ENCODE measurements around the gene C19orf25.
A peak's percentile ranks its signal among the peaks of the same experiment; 100 is the strongest.
"Not testable (repeated sequence)": the region's sequence is repeated elsewhere in the genome, so short reads cannot be mapped to it uniquely, and the experiment has no call there.

Gene C19orf25

DNA sequence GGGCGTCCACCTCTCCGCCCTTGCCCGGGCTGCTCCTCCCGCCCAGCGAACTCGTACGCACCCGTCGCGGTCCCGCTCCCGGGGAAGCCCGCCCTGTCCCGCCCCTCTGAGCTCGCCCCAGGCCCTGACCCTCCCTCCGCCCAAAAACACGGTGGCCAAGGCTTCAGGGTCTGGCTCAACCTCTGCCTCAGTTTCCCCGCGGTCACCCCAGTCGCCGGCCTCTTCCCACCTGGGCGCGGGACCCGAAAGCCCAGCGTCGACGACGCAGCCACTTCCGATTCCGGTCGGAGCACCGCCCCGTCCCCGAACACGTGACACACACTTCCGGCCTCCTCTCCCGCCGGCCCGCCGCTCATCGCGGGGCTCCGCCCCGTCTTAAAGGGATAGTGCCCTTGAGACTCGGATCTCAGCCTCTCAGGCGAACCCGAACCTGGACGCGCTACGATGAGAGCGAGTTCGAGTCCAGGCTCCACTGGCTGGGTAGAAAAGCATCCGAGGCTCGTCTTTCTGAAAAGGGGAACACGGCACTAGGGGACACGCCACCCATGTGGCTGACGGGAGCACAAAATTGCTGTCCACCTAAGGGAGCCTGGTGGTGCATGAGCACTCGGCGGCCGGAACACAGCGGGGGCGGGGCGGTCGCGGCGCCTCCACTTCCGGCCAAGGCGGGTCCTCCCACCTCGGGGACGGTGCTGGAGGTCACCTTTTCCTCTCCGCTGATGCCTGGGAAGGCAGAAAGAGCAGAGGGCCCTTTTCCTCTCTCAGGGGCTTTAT is at the start of gene C19orf25:
C19orf25 (minus strand) TSS at position 282 of the 774 bp plus-strand sequence. CDS start 312 bp downstream, outside the sequence.
- DNase-seq, result peak; percentile 89

DNA sequence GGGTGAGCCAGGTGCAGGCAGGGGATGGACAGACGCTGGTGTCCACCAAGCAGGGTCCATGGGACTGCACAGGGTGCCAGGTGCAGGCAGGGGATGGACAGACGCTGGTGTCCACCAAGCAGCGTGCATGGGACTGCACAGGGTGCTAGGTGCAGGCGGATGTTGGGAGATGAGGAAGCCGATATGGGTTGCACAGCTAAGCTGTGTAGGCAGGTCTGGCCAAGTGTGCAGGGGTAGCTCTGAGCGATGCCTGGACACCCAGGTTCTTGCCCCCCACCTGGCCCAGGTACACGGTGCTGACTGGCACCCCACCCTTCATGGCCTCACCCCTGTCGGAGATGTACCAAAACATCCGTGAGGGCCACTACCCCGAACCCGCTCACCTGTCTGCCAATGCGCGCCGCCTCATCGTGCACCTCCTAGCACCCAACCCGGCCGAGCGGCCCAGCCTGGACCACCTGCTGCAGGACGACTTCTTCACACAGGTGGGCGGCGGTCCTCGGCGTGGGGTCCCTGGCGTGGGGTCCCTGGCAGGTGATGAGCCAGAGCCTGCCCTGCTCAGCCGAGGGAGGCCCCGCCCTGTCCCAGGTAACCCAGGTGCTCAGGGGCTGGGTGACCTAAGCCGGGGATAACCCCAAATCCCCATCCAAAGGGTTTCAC is 48.8 kb upstream of the C19orf25 start:
- no peak for DNase-seq

DNA sequence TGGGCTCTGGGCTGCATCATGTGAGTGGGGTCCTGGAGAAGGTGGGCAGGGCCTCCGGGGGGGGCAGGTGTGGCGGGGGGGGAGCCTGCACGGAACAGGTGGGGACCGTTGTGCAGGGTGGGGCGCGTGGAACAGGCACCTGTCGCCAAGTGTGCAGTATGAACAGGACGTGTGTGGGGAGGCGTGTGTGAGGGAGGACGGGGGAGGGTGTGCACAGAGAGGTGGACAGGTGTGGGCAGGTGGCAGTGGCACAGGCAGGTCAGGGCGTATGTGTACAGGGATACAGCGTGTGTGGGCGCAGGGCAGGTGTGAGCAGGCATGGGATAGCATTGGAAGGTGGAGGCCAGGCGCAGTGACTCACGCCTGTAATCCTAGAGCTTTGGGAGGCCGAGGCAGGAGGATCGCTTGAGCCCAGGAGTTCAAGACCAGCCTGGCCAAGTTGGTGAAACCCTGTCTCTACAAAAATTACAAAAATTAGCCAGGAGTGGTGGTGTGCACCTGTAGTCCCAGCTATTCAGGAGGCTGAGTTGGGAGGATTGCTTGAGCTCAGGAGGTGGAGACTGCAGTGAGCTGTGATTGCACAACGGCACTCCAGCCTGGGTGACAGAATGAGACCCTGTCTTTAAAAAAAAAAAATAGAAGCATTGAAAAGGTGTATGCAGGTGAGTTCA is 48.1 kb upstream of the C19orf25 start:
- no peak for DNase-seq

DNA sequence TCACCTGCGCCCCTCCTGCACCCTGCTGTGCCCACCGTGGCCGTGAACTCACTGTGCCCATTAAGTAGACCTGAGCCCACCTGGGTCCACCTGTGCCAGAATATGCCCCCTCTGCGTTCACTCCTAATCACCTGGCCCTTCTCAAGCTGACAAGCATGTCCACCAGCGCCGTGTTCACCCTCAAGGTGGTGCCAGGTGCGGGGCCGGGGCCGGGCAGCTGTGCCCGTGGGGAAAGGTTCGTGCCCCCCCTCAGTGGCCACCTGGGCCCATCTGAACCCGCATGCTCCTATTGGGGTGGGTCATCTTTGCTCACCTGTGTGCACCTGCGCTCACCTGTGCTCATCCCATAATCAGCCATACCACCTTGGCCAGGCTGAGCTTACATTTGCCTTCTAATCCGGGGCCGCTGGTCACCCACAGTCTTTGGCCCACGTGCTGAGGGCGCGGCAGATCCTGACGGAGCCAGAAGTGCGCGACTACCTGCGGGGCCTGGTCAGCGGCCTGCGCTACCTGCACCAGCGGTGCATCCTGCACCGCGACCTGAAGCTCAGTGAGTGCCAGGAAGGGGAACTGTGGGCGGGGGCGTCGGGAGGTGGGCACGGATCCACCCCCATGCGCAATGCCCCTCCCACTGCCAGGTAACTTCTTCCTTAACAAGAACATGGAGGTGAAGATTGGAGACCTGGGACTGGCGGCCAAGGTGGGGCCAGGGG is 47.2 kb upstream of the C19orf25 start:
- no peak for DNase-seq

DNA sequence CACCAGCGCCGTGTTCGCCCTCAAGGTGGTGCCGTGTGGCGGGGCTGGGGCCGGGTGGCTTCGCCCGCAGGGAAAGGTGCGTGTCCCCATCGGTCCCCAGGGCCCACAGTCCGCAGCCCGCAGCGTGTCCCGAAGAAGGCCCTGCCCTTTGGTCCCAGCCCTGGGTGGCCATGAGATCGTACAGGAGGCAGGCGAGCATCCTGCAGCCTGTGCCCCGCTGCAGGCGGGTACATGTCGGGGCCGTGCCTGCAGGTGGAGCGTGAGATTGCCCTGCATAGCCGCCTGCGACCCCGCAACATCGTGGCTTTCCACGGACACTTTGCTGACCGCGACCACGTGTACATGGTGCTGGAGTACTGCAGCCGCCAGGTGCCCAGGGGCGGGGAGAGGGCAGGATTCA is 46.3 kb upstream of the C19orf25 start:
- no peak for DNase-seq

DNA sequence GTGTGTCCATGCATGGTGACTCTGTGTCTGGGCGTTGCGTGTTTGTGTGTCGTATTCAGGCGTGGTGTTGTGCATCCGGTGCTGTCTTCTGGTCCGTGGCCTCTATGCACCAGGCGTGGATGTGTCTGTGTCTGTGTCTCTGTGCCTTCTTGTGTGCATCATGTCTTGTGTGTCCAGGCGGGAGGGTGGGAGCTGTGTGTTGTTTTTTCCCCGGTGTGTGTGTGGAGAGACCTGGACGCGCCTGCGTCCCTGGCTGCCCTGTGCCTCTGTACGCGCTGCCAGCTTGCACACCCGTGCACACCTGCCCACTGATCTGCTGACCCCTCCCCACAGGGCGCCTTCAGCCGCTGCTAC is 45.9 kb upstream of the C19orf25 start:
- DNase-seq, result no peak

DNA sequence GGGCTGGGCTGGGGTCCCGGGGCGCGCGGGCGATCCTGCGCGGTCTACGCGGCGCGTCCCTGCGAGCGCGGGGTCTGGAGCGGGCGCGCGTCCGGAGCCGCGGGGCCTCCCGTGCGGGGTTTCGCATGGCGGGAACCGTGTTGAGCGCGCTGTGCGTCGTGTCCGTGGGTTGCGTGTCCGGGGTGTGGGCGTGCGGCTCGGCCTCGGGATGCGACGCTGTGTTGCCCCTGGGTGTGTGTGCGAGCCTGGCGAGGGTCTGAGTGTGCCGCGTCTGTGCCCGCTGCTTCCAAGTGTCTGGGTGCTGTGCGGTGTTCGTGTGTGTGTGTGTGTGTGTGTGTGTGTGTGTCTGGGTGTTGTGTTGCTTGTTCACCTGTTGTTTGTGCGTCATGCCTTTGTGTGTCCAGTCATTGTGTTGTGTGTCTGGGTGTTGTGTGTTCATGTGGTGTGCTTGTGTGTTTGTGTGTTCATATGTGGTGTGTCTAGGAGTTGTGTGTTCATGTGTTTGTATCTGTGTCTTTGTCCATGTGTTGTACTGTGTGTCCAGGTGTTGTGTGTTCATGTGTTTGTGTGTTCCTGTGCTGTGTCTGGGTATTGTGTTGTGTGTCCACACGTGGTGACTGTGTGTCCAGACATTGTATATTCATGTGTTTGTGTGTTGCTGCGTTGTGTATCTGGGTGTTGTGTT is 45.4 kb upstream of the C19orf25 start:
- DNase-seq, result no peak

DNA sequence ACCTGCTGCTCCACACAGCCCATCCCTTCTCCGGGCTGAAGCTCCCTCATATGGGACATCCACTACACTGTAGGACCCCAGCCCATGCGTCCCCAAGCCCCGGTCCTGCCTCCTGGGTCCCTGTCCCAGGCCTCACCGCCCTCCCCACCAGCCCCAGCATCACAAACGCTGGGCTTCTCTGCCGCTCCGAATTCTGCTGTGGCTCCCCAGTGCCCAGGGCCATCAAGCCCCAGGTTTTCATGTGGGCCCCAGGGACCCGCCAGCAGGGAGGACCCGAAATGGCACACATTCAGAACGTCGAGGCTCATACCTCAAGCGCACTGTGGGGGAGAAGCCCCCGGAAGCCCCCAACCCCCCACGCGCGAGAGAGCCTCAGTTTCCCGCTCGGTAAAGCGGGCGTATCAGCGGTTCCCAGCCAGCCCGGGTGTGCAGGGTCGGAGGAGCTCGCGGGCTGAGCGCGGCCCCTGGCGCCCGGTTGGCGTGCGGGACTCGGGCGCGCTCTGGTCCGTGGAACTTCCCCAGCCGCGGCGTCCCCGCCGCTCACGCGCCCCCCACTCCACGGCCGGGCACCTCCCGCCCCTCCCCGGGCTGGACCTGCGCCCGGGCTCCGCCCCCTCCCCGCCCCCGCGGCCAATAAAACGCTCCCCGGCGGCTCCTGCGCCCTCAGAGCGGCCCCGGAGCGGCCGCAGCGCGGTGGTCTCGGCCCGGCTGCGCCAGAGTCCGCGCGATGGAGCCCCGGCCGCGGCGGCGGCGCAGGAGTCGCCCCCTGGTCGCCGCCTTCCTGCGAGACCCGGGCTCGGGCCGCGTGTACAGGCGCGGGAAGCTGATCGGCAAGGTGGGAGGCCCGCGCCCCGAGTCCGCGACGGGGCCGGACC is 44.6 kb upstream of the C19orf25 start, which contains the start of gene PLK5:
PLK5 (plus strand) TSS at position 666 of the 875 bp plus-strand sequence. CDS start 2,920 bp downstream, outside the sequence.
- no peak for DNase-seq

DNA sequence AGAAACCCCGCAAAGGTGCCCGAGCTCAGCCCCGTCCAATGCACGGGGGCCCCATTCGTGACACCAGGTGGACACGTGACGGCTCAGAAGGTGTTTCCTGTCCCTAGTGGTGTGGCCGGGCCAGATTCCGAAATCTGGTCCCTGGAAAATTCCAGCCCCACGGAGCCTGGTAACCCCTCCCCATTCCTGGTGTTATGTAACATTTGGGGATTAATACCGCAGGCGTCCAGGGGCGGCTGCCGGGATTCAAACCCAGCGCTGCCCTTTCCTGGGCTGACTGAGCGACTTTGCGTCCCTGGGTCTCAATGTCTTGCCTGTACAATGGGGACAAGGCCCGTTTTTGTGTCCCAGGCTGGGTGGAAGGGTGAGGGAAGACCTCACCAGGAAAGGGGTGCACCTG is 43.8 kb upstream of the C19orf25 start:
- DNase-seq, result no peak

DNA sequence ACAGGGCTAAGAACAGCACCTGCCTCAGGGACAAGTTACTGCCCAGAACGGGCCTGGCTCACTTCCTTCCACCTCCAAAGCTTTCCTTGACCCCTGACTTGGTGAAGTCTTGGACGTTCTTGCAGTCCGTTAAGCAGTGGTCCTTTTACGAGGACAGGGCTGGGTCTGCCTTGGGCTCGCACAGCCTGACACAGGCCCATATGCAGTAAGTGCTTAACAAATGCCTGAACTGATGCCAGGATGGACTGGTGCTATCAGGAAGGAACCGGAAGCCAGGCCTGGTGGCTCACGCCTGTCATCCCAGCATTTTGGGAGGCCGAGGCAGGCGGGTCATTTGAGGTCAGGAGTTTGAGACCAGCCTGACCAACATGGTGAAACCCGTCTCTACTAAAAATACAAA is 43.0 kb upstream of the C19orf25 start:
- no peak for DNase-seq

DNA sequence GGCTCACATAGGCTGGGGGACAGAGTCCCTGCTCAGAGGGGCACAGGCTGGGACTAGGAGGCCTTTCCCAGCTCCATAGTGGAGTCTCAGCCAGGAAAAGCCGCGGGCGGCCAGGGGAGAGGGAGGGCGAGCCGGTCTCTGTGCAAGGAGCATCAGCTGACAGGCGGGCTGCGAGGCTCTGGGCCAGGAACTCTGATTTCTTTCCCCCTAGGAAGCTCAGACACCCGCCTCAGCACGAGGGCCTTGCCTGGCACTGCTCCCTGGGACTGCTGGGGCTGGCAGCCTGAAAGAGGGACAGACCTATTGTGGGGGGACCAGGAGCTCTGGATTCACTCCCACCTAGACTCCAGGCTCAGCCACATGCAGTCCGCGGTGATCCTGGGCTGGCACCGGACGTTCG is 42.6 kb upstream of the C19orf25 start:
- no peak for DNase-seq

DNA sequence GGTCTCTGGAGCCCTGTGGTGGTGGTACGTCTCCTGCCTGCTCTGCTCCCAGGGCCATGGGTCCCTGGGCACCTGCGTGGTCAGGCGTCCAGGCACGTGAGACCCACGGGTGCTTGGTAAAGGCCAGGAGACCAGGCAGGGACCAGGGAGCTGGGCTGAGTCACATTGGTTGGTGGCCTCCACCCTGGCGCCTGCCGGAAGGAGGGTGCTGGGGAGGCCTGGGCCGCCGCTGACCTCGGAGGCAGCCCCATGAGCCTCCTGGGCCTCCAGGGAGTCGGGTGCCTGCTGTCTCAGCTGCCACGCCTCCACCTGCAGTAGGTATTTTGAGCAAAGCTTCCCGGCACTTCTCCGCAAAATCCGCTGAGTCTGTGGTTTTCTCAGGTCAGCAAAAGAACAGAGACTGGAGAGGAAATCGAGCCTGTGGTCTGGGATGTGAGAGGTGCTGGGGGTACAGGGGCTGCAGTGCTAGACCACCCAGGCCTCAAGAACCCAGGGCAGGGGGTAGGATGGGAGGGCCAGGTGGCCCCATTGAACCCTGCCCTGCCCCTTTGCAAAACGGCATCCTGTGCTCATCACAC is 41.3 kb upstream of the C19orf25 start:
- DNase-seq, result no peak

DNA sequence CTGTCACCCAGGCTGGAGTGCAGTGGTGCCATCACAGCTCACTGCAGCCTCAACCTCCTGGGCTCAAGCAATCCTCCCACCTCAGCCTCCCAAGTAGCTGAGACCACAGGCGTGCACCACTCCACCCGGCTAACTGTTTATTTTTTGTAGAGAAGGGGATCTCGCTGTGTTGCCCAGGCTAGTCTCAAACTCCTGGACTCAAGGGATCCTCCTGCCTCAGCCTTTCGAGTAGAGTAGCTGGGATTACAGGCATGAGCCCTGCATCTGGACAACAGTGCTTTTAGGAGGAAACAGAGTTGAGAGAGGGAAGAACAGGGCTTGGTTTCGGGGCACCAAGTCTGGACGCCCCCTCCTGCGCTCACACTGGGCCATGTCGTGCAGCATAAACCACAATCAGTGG is 40.8 kb upstream of the C19orf25 start:
- DNase-seq, result not testable (repeated sequence)

DNA sequence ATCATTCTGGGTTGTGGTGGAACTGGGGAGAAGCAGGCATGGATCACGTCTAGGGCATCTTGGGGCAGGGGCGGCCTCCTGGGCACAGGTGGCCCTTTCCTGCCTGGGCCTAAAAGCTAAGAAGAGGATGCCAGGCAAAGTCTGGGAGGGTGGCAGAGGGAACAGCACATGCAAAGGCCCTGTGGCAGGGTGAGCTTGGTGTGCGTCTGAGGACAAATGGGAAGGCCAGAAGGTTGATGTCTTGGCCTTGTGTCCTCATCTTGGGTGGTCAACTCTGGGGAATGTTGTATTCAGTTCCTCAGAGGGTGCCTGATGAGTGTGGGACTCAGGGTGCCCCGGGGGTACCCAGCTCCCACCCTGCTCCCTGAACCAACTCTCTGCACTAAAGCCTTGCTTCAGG is 39.5 kb upstream of the C19orf25 start:
- DNase-seq, result no peak

DNA sequence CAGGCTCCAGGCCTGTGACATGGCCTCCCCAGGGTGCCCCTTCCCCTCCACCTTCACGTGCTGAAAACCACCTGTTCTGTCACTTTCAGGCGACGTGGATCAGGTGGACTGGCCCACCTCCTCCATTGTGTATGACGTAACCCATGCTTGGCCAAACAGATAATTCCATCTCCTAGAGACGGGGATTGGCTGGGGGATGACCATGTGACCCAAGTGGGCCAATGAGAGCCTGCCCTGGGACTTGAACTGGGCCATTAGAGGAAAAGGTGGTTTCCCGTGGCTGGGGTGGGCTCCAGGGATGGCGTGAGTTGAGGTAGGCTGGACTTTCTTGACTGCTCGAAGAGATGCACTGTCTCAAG is 37.4 kb upstream of the C19orf25 start:
- no peak for DNase-seq

DNA sequence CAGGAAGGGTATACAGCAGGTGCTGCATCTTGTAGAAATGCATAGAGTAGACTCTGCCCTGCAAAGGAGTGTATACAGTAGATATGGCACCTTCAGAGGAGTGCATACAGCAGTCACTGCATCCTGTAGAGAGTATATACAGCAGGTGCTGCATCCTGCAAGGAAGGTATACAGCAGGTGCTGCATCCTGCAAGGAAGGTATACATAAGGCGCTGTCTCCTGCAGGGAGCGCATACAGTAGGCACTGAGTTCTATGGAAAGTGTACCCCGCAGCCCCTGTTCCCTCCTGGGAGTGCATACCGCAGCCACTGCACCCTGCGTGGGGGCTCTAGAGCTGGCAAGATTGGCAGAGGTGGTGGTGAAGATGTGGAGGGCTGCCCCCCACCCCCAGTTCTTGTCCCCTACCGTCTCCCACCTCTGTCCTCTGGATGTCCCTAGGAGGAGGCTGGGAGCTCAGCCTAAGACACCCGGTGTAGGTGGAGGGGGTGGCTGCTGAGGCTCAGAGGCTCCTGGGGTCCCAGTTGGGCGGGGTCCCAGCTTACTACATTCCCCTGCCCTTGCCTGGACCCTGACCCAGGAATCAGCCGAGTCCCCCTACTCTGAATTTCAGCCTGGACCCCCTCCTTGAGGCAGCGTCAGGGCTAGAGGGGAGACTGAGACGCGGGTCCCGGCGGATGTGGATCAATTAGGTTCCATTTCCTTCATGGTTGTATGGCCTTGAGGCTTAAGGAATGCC is 36.1 kb upstream of the C19orf25 start:
- no peak for DNase-seq

DNA sequence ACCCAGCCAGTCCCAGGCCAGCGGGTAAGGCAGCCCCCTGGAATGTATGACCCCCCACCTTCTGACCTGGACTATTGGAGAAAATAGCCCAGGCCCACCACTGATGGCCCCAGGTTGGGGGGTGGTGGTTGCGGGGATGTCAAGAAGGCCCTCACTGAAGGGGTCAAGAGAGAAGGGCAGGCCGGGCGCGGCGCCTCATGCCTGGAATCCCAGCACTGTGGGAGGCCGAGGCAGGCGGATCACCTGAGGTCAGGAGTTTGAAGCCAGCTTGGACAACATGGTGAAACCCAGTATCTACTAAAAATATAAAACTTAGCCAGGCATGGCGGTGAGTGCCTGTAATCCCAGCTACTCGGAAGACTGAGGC is 35.3 kb upstream of the C19orf25 start:
- no peak for DNase-seq

DNA sequence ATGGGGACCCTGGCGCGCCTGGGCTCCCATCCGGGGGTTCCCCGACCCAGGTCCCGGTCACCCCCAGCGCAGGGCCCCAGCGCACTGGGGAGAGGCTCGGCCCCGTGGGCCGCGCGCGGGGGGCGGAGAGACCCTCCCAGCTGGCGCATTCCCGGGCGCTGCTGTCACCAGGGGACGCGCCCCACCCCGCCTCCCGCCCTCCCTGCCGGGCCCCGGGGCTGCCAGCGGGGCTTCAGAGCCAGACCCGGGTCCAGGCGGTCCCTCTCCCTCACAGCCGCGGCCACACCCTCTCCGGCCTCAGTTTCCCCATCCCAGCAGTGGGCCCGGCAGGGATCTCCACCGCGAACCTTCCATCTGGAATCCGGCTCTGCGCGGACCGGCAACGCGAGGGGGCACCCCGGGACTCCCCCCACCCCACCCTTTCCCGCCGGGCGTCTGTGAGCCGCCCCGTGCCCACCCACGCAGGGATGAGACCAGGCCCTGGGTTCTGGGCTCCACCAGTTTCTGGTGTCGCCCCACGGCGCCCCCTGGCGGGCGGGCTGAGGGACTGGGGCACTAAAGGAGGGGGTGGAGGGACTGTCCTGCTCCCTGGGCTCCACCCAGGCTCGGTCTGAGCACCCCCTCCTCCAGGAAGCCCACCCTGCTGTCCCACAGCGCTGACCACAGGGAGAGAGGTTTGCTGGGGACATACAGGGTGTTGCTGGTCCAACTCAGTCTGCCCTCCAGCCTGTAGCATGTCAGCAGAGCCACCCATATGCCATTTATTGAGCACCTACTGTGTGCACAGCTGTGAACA is 34.7 kb upstream of the C19orf25 start:
- DNase-seq, result peak; percentile 74

DNA sequence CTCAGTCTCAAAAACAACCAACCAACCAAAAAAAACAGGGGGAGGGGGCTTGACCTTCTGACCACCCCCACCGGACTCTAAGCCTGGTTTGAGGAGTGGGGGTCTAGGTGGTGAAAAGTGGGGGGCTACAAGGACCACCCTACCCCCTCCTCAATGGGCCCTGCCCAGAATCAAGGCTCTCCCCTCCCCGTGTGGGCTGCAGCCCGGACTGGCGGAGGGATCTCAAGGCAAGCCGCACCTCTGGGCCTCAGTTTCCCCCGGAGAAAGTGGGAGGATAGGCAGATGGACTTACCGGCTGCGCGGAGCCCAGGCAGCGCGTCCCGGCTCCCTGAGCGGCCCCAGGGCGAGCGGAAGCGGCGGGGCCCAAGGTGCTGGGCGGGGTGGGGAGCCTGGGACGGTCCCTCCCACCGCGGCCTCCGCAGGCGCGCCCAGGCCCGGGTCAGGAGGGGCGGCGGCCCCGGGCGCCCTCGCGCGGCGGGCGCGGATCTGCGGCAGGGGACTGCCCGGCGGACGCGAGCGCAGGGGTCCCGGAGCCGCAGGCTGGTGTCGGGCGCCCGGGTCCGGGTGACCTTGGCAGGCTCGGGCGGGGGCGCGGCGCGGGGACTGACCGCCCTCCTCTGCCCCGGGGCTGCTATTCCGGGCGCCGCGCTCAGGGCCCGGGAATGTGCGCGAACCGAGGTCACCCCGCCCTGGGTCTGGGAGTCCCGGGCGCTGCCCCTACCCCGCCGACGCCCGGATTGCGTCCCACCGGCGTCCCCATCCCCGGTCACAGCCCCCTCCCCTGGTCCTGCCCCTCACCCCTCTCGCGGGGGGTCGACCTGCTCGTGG is 33.9 kb upstream of the C19orf25 start, which contains the start of gene ADAMTSL5:
ADAMTSL5 (minus strand) TSS at position 349 of the 828 bp plus-strand sequence. CDS start 2,076 bp downstream, outside the sequence.
- DNase-seq, result peak; percentile 66
